Endothelial cell of umbilical vein (primary cell): ENCODE results near the gene MYH8. TPM values are rescaled to one million over a fixed set of nuclear protein-coding genes. Genes with fewer than 3 reads are reported as not detected.

Experiments used
- BruUV-seq: library from RNA; stranded (reverse); fragments of 400-500 nt; replicated peaks from 2 replicates; lab custom pipeline; 2021; lab: Mats Ljungman, UMichigan
- CTCF ChIA-PET: fragments of 300-600, 350-600 bp; sonication (Branson Sonifier 250); formaldehyde crosslinking; loops from one replicate; lab custom pipeline; 2021; ENCODE audit warnings: antibody characterized with exemption, inconsistent platforms; lab: Charles Lee
- POLR2A ChIA-PET: fragments of 300-600, 350-600 bp; sonication (Branson Sonifier 250); formaldehyde crosslinking; loops from one replicate; lab custom pipeline; 2021; ENCODE audit warnings: antibody characterized with exemption, inconsistent platforms; lab: Charles Lee
- DNase-seq: peaks from one replicate; pipeline ENCODE4 v3.0.0-alpha.2; 2011; ENCODE audit warnings: low read depth, low spot score
- FAIRE-seq: peaks from 2 replicates; lab custom pipeline; 2011; peaks lifted over from hg19 to GRCh38; lab: Jason Lieb, UNC
- H2AFZ ChIP-seq: 2 replicates; pipeline ENCODE4 v1.6.0; 2012; ENCODE audit warnings: low read depth, low read length, control low read depth, inconsistent platforms
- H3K27ac ChIP-seq: 2 replicates; pipeline ENCODE4 v1.5.1; 2011; ENCODE audit warnings: low read depth, mild to moderate bottlenecking, control low read depth, low read length, moderate library complexity; ENCODE audit not compliant: insufficient read depth
- H3K27me3 ChIP-seq, 2 experiments: 2 replicates each; pipeline versions ENCODE4 v1.6.0 to v1.6.1; 2011; ENCODE audit warnings: low read length in 2 of 2, mixed read lengths in 1 of 2; ENCODE audit not compliant: control insufficient read depth in 2 of 2, insufficient read depth in 2 of 2
- H3K36me3 ChIP-seq, 2 experiments: 2 replicates in 1 of 2; 3 replicates in 1 of 2; pipeline ENCODE4 v1.5.1; 2011; ENCODE audit warnings: low read length in 2 of 2, mild to moderate bottlenecking in 1 of 2, moderate library complexity in 1 of 2; ENCODE audit not compliant: control insufficient read depth in 2 of 2, insufficient read depth in 2 of 2; ENCODE audit errors: extremely low read depth in 1 of 2
- H3K4me1 ChIP-seq: 3 replicates; pipeline ENCODE4 v1.5.1; 2011; ENCODE audit warnings: mild to moderate bottlenecking, low read length; ENCODE audit not compliant: control insufficient read depth, insufficient read depth; ENCODE audit errors: extremely low read depth
- H3K4me2 ChIP-seq: 2 replicates; pipeline ENCODE4 v1.6.1; 2011; ENCODE audit warnings: low read length, control low read depth, mixed read lengths; ENCODE audit not compliant: insufficient read depth
- H3K4me3 ChIP-seq, 3 experiments: fragments of 200-600 bp in 1 of 3; sonication (generic), shearing (Covaris generic) in 1 of 3; replicated peaks in 1 of 3; 2 replicates each; pipeline ENCODE4 v1.5.1; 2011 to 2016; ENCODE audit warnings: control low read depth in 3 of 3, low read length in 3 of 3, mild to moderate bottlenecking in 2 of 3, inconsistent platforms in 1 of 3, low read depth in 1 of 3, moderate library complexity in 1 of 3; ENCODE audit not compliant: insufficient read depth in 1 of 3
- H3K79me2 ChIP-seq: 2 replicates; pipeline ENCODE4 v1.6.0; 2012; ENCODE audit warnings: low read length, inconsistent platforms; ENCODE audit not compliant: control insufficient read depth, insufficient read depth
- H3K9ac ChIP-seq: replicated peaks from 2 replicates; pipeline ENCODE3; 2011; ENCODE audit warnings: low read length, control low read depth; ENCODE audit not compliant: insufficient read depth; ENCODE audit errors: extremely low read depth
- H3K9me1 ChIP-seq: replicated peaks from 3 replicates; pipeline ENCODE4 v1.6.0; 2011; ENCODE audit warnings: mild to moderate bottlenecking, low read length; ENCODE audit not compliant: control insufficient read depth, insufficient read depth; ENCODE audit errors: extremely low read depth
- H3K9me3 ChIP-seq: replicated peaks from 2 replicates; pipeline ENCODE4 v1.5.1; 2012; ENCODE audit warnings: low read length, inconsistent platforms; ENCODE audit not compliant: control insufficient read depth, insufficient read depth
- H4K20me1 ChIP-seq: replicated peaks from 2 replicates; pipeline ENCODE3; 2011; ENCODE audit warnings: mild to moderate bottlenecking, low read length; ENCODE audit not compliant: control insufficient read depth, insufficient read depth; ENCODE audit errors: extremely low read depth
- CTCF ChIP-seq, 2 donors: IDR thresholded peaks; 1 replicate in 1 of 2; 2 replicates in 1 of 2; pipeline ENCODE4 v1.5.1; 2011; ENCODE audit warnings: low read length in 2 of 2, mild to moderate bottlenecking in 2 of 2, moderate library complexity in 2 of 2, control low read depth in 1 of 2, inconsistent platforms in 1 of 2, low read depth in 1 of 2; ENCODE audit not compliant: insufficient read depth in 1 of 2; ENCODE audit errors: extremely low read depth in 1 of 2
- EZH2 ChIP-seq: IDR thresholded peaks from 2 replicates; pipeline ENCODE4 v1.6.1; 2012; ENCODE audit warnings: borderline replicate concordance, low read depth, mild to moderate bottlenecking, moderate library complexity, low read length, inconsistent platforms; ENCODE audit not compliant: severe bottlenecking
- FOS ChIP-seq: IDR thresholded peaks from 2 replicates; pipeline ENCODE4 v1.6.1; 2011; ENCODE audit warnings: mild to moderate bottlenecking, low read length, moderate library complexity, borderline replicate concordance; ENCODE audit not compliant: insufficient read depth
- GATA2 ChIP-seq: IDR thresholded peaks from 2 replicates; pipeline ENCODE4 v1.7.0; 2011; ENCODE audit warnings: low read depth, mild to moderate bottlenecking, moderate library complexity, mixed read lengths, low read length; ENCODE audit not compliant: insufficient read length, insufficient read depth
- JUN ChIP-seq: IDR thresholded peaks from 2 replicates; pipeline ENCODE4 v1.6.1; 2011; ENCODE audit warnings: borderline replicate concordance, low read depth; ENCODE audit not compliant: insufficient read length, insufficient read depth
- MAX ChIP-seq: IDR thresholded peaks from 2 replicates; pipeline ENCODE4 v1.6.1; 2011; ENCODE audit not compliant: insufficient read depth, insufficient read length
- MYC ChIP-seq: IDR thresholded peaks from one replicate; pipeline ENCODE4 v1.6.1; 2011; ENCODE audit warnings: mild to moderate bottlenecking, low read depth, low read length
- POLR2A ChIP-seq: IDR thresholded peaks from 2 replicates; pipeline ENCODE4 v1.6.1; 2012; ENCODE audit warnings: low read depth, mild to moderate bottlenecking, control low read depth, low read length
- POLR2AphosphoS5 ChIP-seq: IDR thresholded peaks from 2 replicates; pipeline ENCODE4 v1.6.1; 2012; ENCODE audit warnings: low read depth, mild to moderate bottlenecking, control low read depth, low read length, moderate library complexity; ENCODE audit not compliant: insufficient read depth
- dilution Hi-C: fragments of 300-500 bp; cut with MboI; formaldehyde crosslinking; loops from one replicate; pipeline ENCODE4 v1.15.0; 2019; ENCODE audit warnings: low sequenced_read_pairs; ENCODE audit not compliant: extremely low pct_ligation_motif_present
- intact Hi-C: fragments of 100-400 bp; cut with micrococcal nuclease; formaldehyde crosslinking; loops from one replicate; pipeline ENCODE4 v1.10.0; 2022
- polyA plus RNA-seq, 4 experiments: library from polyadenylated mRNA; depleted of rRNA in 3 of 4; stranded (reverse) in 3 of 4; unstranded in 1 of 4; fragments of >200 nt; gene quantifications; 2 replicates each; pipeline versions ENCODE4 v1.2.1 to v1.2.3, GENCODE V29; 2011 to 2012; ENCODE audit warnings: missing spikeins in 1 of 4
- total RNA-seq: library from RNA; stranded (reverse); gene quantifications from 2 replicates; pipeline ENCODE4 v1.2.3, GENCODE V29; 2021

MYH8 gene
- total and polyA plus RNA-seq, 2 donors (not counting 3 experiments of a cell fraction or from before 2014, with no cell fraction given), result not detected

DNA sequence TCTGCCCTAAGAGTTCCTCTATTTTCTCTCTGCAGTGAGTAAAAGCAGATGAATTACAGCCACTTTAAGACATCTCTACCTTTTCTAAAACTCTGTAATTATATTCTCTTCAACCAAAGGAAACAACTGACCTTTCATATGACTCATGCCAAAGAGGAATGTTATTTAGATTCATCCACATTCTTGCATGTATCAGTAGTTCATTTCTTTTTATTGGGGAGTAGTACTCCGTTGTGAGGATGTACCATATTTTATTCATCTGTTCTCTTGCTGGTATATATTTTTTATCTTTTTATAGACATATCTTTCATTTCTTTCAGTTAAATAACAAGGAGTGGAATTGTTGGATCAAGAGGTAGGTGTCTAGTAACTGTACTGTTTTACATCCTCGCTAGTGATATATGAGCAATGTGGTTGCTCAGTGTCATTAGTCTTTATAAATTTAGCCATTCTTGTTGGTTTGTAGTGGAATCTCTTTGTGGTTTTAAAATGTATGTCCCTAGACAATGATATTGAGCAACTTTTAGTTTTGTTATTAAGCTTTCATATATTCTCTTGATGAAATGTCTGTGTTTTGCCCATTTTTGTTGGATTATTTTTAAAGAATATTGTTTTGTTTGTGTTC, 7.8 kb upstream of the MYH8 start:
- Histone ChIP-seq H3K9ac (no peak overlapping the region), H3K9me1 (no peaks in the 10 kb centered on the region), H3K27me3 (no peaks in the 10 kb centered on the region), H3K4me2 (no peak overlapping the region), H4K20me1 (no peaks in the 10 kb centered on the region), H3K79me2 (no peaks in the 10 kb centered on the region), H3K27ac (no peak overlapping the region), H3K4me3 (no peak overlapping the region), H3K9me3 (no peaks in the 10 kb centered on the region), H3K4me1 (no peaks in the 10 kb centered on the region), H2AFZ (no peak overlapping the region), H3K36me3 (no peaks in the 10 kb centered on the region)
- DNase-seq, result no peak
- POLR2A ChIA-PET, result no interaction called here
- no peak for FAIRE-seq
- no TSS peak for BruUV-seq
- TF ChIP-seq FOS (no peak), GATA2 (no peak), MYC (no peak), EZH2 (no peak), POLR2A (no peak), CTCF (IDR thresholded peaks at IDR 0.05; ENCODE audit: extremely low read depth in 1 of 2, insufficient read depth in 1 of 2, low read depth in 1 of 2, low read length in 2 of 2) (no peak), JUN (no peak), POLR2AphosphoS5 (no peak), MAX (no peak)
- intact Hi-C loops (no loop called here), dilution Hi-C loops (no loop called here)
- CTCF ChIA-PET, result no interaction called here
